HepG2 (cell line): ENCODE data around the gene FJX1. TPM values are rescaled to one million over a fixed set of nuclear protein-coding genes. Genes with fewer than 3 reads are reported as not detected.

Source experiments
- ATAC-seq: fragments of 200-7000 bp; cut with Tn5 transposase; 3 replicates; pipeline ENCODE4 v1.9.1; 2020; ENCODE audit warnings: mild to moderate bottlenecking, moderate library complexity
- BruUV-seq: library from RNA; stranded (reverse); fragments of 400-500 nt; replicated peaks from 2 replicates; lab custom pipeline; 2021; lab: Mats Ljungman, UMichigan
- CTCF ChIA-PET: fragments of 300-600 bp; formaldehyde crosslinking; extraction: SDS; loops from one replicate; lab custom pipeline; 2021; ENCODE audit warnings: low total read pairs, inconsistent platforms, low intra/inter-chr PET ratio; lab: Yijun Ruan, JAX
- POLR2A ChIA-PET: fragments of 350-600 bp; sonication (Branson Sonifier 250); formaldehyde crosslinking; loops from one replicate; lab custom pipeline; 2020; ENCODE audit warnings: antibody characterized with exemption, inconsistent platforms; lab: Yijun Ruan, JAX
- DNase-seq: peaks from one replicate; pipeline ENCODE4 v3.0.0-alpha.2; 2015; ENCODE audit warnings: low spot score
- FAIRE-seq: peaks from 3 replicates; lab custom pipeline; 2011; peaks lifted over from hg19 to GRCh38; lab: Jason Lieb, UNC
- H2AFZ ChIP-seq: one replicate; pipeline ENCODE4 v1.6.1; 2011; ENCODE audit warnings: low read length, inconsistent platforms
- H3K27ac ChIP-seq: fragments of 300-600 bp; 3 replicates; pipeline ENCODE4 v1.8.0; 2011; ENCODE audit warnings: mixed run types, mild to moderate bottlenecking, mixed read lengths, low read length, inconsistent platforms; ENCODE audit not compliant: insufficient read depth; ENCODE audit errors: extremely low read length
- H3K27me3 ChIP-seq, 2 experiments: fragments of 200-600 bp in 1 of 2; 2 replicates in 1 of 2; 3 replicates in 1 of 2; pipeline versions ENCODE4 v1.6.0 to v1.8.0; 2011; ENCODE audit warnings: low read length in 2 of 2, mild to moderate bottlenecking in 2 of 2, moderate library complexity in 2 of 2, inconsistent platforms in 1 of 2; ENCODE audit not compliant: insufficient read depth in 2 of 2, control insufficient read depth in 1 of 2
- H3K36me3 ChIP-seq, 2 experiments: fragments of 200-600 bp in 1 of 2; replicated peaks in 1 of 2; 2 replicates in 1 of 2; 3 replicates in 1 of 2; pipeline versions ENCODE4 v1.5.1 to v1.8.0; 2011; ENCODE audit warnings: low read length in 2 of 2, inconsistent platforms in 1 of 2; ENCODE audit not compliant: insufficient read depth in 2 of 2, control insufficient read depth in 1 of 2
- H3K4me1 ChIP-seq: 2 replicates; pipeline ENCODE4 v1.5.1; 2012; ENCODE audit warnings: low read length, inconsistent platforms; ENCODE audit not compliant: insufficient read depth
- H3K4me2 ChIP-seq: 2 replicates; pipeline ENCODE4 v1.6.0; 2011; ENCODE audit warnings: low read depth, low read length, inconsistent platforms
- H3K4me3 ChIP-seq, 3 experiments: fragments of 200-600 bp in 1 of 3; sonication (generic), shearing (Covaris generic) in 1 of 3; replicated peaks in 1 of 3; 2 replicates each; pipeline ENCODE4 v1.5.1; 2011 to 2016; ENCODE audit warnings: low read length in 3 of 3, inconsistent platforms in 2 of 3, low read depth in 2 of 3, mild to moderate bottlenecking in 2 of 3, control low read depth in 1 of 3, mixed read lengths in 1 of 3; ENCODE audit not compliant: insufficient read depth in 1 of 3
- H3K79me2 ChIP-seq: one replicate; pipeline ENCODE4 v1.6.1; 2011; ENCODE audit warnings: low read length, inconsistent platforms; ENCODE audit not compliant: insufficient read depth
- H3K9ac ChIP-seq: 2 replicates; pipeline ENCODE4 v1.6.0; 2011; ENCODE audit warnings: mild to moderate bottlenecking, low read depth, low read length, inconsistent platforms; ENCODE audit not compliant: insufficient read depth
- H3K9me3 ChIP-seq: 2 replicates; pipeline ENCODE4 v1.5.1; 2012; ENCODE audit warnings: mild to moderate bottlenecking, low read length
- H4K20me1 ChIP-seq: 2 replicates; pipeline ENCODE4 v1.6.0; 2011; ENCODE audit warnings: inconsistent platforms, mild to moderate bottlenecking, low read length, moderate library complexity; ENCODE audit not compliant: insufficient read depth
- AKAP8 ChIP-seq: sonication (generic); formaldehyde crosslinking; IDR thresholded peaks from 2 replicates; pipeline ENCODE4 v1.5.1; 2020; ENCODE audit warnings: mild to moderate bottlenecking, missing genetic modification reagents
- CAMTA2 ChIP-seq: sonication (generic); formaldehyde crosslinking; IDR thresholded peaks from 2 replicates; pipeline ENCODE4 v1.4.0; 2020; ENCODE audit warnings: mild to moderate bottlenecking, missing genetic modification reagents, borderline replicate concordance
- DNMT1 ChIP-seq: sonication (generic); formaldehyde crosslinking; IDR thresholded peaks from 2 replicates; pipeline ENCODE4 v1.5.1; 2020; ENCODE audit warnings: mild to moderate bottlenecking, missing genetic modification reagents
- HHEX ChIP-seq: IDR thresholded peaks from 2 replicates; pipeline ENCODE4 v1.6.1; 2016; ENCODE audit warnings: control low read depth
- SIX1 ChIP-seq: sonication (generic); formaldehyde crosslinking; IDR thresholded peaks from 2 replicates; pipeline ENCODE4 v1.4.0; 2020; ENCODE audit warnings: missing genetic modification reagents, borderline replicate concordance
- SOX6 ChIP-seq, 2 experiments: fragments of 450-650 bp in 1 of 2; sonication (generic) in 1 of 2; formaldehyde crosslinking in 1 of 2; IDR thresholded peaks; 2 replicates each; pipeline versions ENCODE4 v1.4.0 to v1.6.1; 2017 to 2020; ENCODE audit warnings: antibody characterized with exemption in 1 of 2, mild to moderate bottlenecking in 1 of 2, missing genetic modification reagents in 1 of 2
- ZNF101 ChIP-seq: sonication (generic); formaldehyde crosslinking; IDR thresholded peaks from 2 replicates; pipeline ENCODE4 v1.4.0; 2020; ENCODE audit warnings: mild to moderate bottlenecking, low read depth, missing genetic modification reagents, borderline replicate concordance
- ZNF317 ChIP-seq: sonication (generic); formaldehyde crosslinking; IDR thresholded peaks from 2 replicates; pipeline ENCODE4 v1.5.0; 2020; ENCODE audit warnings: mild to moderate bottlenecking, missing genetic modification reagents
- ZNF569 ChIP-seq: sonication (generic); formaldehyde crosslinking; IDR thresholded peaks from 2 replicates; pipeline ENCODE4 v1.5.0; 2020; ENCODE audit warnings: mild to moderate bottlenecking, missing genetic modification reagents, moderate library complexity, borderline replicate concordance
- ZNF670 ChIP-seq: sonication (generic); formaldehyde crosslinking; IDR thresholded peaks from 2 replicates; pipeline ENCODE4 v1.8.0; 2022; ENCODE audit warnings: mild to moderate bottlenecking, missing genetic modification reagents, borderline replicate concordance
- WGBS: methylation state at CpG from one replicate; pipeline ENCODE4 v1.1.6; 2017; ENCODE audit warnings: low lambda C conversion rate; 5-methylcytosine and 5-hydroxymethylcytosine counted together
- in situ Hi-C: cut with HindIII; loops from 2 replicates; pipeline ENCODE4 v1.10.0; 2017; ENCODE audit warnings: low pct_unique_long_range_greater_than_20kb; ENCODE audit not compliant: extremely low pct_ligation_motif_present
- intact Hi-C: fragments of 100-400 bp; cut with micrococcal nuclease; formaldehyde crosslinking; loops from one replicate; pipeline ENCODE4 v1.10.0; 2022; ENCODE audit not compliant: unreplicated experiment
- polyA plus RNA-seq, 8 experiments: library from polyadenylated mRNA; depleted of rRNA in 3 of 8; stranded (reverse) in 7 of 8; unstranded in 1 of 8; fragments of >200 nt; fragmentation: Illumina TruSeq in 4 of 8; extraction: Trizol in 4 of 8; gene quantifications; 2 replicates each; pipeline versions ENCODE4 v1.2.1 to v1.2.3, GENCODE V29; 2011 to 2016; ENCODE audit warnings: low read depth in 4 of 8, missing spikeins in 1 of 8, mixed read lengths in 1 of 8; ENCODE audit not compliant: insufficient read depth in 1 of 8
- total RNA-seq, 5 experiments: library from RNA; depleted of rRNA; stranded (reverse); fragments of >200 nt; fragmentation: Illumina TruSeq; extraction: Trizol; gene quantifications; 2 replicates each; pipeline ENCODE4 v1.2.3, GENCODE V29; 2016; ENCODE audit warnings: low read depth in 1 of 5
- TF ChIP-seq, protein P1 (sequence below): sonication (generic); formaldehyde crosslinking; IDR thresholded peaks from 2 replicates; pipeline ENCODE4 v1.4.0; 2020; ENCODE audit warnings: mild to moderate bottlenecking, missing genetic modification reagents
- TF ChIP-seq, protein P2 (sequence below): sonication (generic); formaldehyde crosslinking; conservative IDR thresholded peaks from 2 replicates; pipeline ENCODE4 v1.4.0; 2020; ENCODE audit warnings: missing genetic modification reagents
- TF ChIP-seq, protein P3 (sequence below): sonication (generic); formaldehyde crosslinking; IDR thresholded peaks from 2 replicates; pipeline ENCODE4 v1.4.0; 2020; ENCODE audit warnings: missing genetic modification reagents, borderline replicate concordance
- TF ChIP-seq, protein P4 (sequence below): sonication (generic); formaldehyde crosslinking; IDR thresholded peaks from 2 replicates; pipeline ENCODE4 v1.8.0; 2022; ENCODE audit warnings: missing genetic modification reagents, mild to moderate bottlenecking, borderline replicate concordance

Gene FJX1
- total and polyA plus RNA-seq, 2 of the 13 experiments (the other 11 are each of a cell fraction or from before 2014, with no cell fraction given) = 0.40 to 0.82 TPM

DNA sequence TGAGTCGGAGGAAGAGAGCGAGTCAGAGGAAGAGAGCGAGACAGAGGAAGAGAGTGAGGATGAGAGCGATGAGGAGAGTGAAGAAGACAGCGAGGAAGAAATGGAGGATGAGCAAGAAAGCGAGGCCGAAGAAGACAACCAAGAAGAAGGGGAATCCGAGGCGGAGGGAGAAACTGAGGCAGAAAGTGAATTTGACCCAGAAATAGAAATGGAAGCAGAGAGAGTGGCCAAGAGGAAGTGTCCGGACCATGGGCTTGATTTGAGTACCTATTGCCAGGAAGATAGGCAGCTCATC, 45.1 kb downstream of the FJX1 start:
- peak overlapping the region; percentile 82; the same call in 1 of the 2 replicates for H3K9ac ChIP-seq
- intact Hi-C loops = loop anchor here (5.0 kb wide), 1 partner anchor 159 kb away; no protein-coding TSS in a partner anchor
- no peak overlapping the region for H2AFZ ChIP-seq
- TF ChIP-seq ZNF317 (CRISPR knock-in tag) = 0 out of 2 replicates have a peak, but pooled peaks have one; percentile 16
- TF ChIP-seq, protein P1, sequence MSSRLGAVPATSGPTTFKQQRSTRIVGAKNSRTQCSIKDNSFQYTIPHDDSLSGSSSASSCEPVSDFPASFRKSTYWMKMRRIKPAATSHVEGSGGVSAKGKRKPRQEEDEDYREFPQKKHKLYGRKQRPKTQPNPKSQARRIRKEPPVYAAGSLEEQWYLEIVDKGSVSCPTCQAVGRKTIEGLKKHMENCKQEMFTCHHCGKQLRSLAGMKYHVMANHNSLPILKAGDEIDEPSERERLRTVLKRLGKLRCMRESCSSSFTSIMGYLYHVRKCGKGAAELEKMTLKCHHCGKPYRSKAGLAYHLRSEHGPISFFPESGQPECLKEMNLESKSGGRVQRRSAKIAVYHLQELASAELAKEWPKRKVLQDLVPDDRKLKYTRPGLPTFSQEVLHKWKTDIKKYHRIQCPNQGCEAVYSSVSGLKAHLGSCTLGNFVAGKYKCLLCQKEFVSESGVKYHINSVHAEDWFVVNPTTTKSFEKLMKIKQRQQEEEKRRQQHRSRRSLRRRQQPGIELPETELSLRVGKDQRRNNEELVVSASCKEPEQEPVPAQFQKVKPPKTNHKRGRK (CRISPR knock-in tag) = 0 out of 2 replicates have a peak, but pooled peaks have one; percentile 12
- 0 out of 2 replicates have a peak, but pooled peaks have one; percentile 13 for TF ChIP-seq CAMTA2 (CRISPR knock-in tag)
- 0 out of 2 replicates have a peak, but pooled peaks have one; percentile 11 for TF ChIP-seq DNMT1
- no peak for TF ChIP-seq SOX6 (IDR thresholded peaks at IDR 0.05)
- peak; percentile 14; the same call in 1 of the 2 replicates for TF ChIP-seq SOX6 (CRISPR knock-in tag; IDR thresholded peaks at IDR 0.05)
- TF ChIP-seq SIX1 (CRISPR knock-in tag) = no peak
- TF ChIP-seq ZNF101 = no peak
- TF ChIP-seq ZNF569 (CRISPR knock-in tag) = 0 out of 2 replicates have a peak, but pooled peaks have one; percentile 31
- TF ChIP-seq, protein P2, sequence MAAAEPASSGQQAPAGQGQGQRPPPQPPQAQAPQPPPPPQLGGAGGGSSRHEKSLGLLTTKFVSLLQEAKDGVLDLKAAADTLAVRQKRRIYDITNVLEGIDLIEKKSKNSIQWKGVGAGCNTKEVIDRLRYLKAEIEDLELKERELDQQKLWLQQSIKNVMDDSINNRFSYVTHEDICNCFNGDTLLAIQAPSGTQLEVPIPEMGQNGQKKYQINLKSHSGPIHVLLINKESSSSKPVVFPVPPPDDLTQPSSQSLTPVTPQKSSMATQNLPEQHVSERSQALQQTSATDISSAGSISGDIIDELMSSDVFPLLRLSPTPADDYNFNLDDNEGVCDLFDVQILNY (CRISPR knock-in tag) = no peak
- TF ChIP-seq, protein P3, sequence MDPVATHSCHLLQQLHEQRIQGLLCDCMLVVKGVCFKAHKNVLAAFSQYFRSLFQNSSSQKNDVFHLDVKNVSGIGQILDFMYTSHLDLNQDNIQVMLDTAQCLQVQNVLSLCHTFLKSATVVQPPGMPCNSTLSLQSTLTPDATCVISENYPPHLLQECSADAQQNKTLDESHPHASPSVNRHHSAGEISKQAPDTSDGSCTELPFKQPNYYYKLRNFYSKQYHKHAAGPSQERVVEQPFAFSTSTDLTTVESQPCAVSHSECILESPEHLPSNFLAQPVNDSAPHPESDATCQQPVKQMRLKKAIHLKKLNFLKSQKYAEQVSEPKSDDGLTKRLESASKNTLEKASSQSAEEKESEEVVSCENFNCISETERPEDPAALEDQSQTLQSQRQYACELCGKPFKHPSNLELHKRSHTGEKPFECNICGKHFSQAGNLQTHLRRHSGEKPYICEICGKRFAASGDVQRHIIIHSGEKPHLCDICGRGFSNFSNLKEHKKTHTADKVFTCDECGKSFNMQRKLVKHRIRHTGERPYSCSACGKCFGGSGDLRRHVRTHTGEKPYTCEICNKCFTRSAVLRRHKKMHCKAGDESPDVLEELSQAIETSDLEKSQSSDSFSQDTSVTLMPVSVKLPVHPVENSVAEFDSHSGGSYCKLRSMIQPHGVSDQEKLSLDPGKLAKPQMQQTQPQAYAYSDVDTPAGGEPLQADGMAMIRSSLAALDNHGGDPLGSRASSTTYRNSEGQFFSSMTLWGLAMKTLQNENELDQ (CRISPR knock-in tag) = no peak
- 0 out of 2 replicates have a peak, but pooled peaks have one; percentile 2 for TF ChIP-seq ZNF670 (CRISPR knock-in tag)
- TF ChIP-seq, protein P4, sequence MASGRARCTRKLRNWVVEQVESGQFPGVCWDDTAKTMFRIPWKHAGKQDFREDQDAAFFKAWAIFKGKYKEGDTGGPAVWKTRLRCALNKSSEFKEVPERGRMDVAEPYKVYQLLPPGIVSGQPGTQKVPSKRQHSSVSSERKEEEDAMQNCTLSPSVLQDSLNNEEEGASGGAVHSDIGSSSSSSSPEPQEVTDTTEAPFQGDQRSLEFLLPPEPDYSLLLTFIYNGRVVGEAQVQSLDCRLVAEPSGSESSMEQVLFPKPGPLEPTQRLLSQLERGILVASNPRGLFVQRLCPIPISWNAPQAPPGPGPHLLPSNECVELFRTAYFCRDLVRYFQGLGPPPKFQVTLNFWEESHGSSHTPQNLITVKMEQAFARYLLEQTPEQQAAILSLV (CRISPR knock-in tag) = peak; percentile 10; the same call in 1 of the 2 replicates
- peak; percentile 20; the same call in 1 of the 2 replicates for TF ChIP-seq AKAP8 (CRISPR knock-in tag)
- TF ChIP-seq HHEX (CRISPR knock-in tag) = no peak

More for the DNA sequence above, 45.1 kb downstream of the FJX1 start:
- Histone ChIP-seq H3K4me1 (peaks cover 48% of the 10 kb centered on the region), H3K27ac (peak overlapping the region; percentile 89), H3K4me2 (peak overlapping the region; percentile 93), H3K36me3 (no peaks in the 10 kb centered on the region; a peak in 1 of 5 replicates), H3K9me3 (peaks cover 15% of the 10 kb centered on the region; the same call in 1 of the 2 replicates), H4K20me1 (peaks cover 5% of the 10 kb centered on the region; the same call in 1 of the 2 replicates), H3K79me2 (peaks cover 50% of the 10 kb centered on the region), H3K4me3 (peak overlapping the region; percentile 54 to 73 (median 64)), H3K27me3 (peaks cover 0 to 11% of the 10 kb centered on the region in 2 experiments; a peak in 2 of 5 replicates)
- no peak for ATAC-seq
- 93% methylated on average over 10 of the region's 10 CpGs for WGBS
- in situ Hi-C loops = loop anchor here (10.0 kb wide), 1 partner anchor 71 kb away; no protein-coding TSS in a partner anchor
- ChIA-PET POLR2A (no interaction called here), CTCF (no interaction called here)
- DNase-seq = no peak
- FAIRE-seq = no peak
- no TSS peak for BruUV-seq
